GM19395 (cell line): Measurements from ENCODE around the gene MCC.

Experiments used
- ATAC-seq: cut with Tn5 transposase; IDR thresholded peaks from one replicate; pipeline ENCODE4 v1.9.1; 2021; ENCODE audit warnings: mild to moderate bottlenecking, moderate library complexity; ENCODE audit not compliant: unreplicated experiment

Gene MCC

GRCh38 chr5:113161806-113162205 lies 326.4 kb downstream of the MCC start:
- ATAC-seq: no peak

DNA sequence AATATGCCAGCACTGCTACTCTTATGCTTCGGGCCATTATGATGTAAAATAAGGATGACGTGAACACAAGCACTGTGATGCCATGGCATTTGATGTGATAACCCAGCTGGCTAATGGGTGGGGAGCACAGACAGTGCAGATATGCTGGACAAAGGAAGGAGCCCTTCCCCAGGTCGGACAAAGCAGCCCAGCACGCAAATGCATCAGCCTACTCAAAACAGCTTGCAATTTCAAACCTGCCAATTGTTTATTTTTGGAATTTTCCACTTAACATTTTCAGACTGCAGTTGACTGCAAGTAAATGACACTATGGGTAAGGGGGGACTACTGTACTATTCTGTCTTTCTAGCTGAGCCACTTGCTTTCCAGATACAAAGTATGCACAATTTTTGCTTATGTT lies 330.4 kb downstream of the MCC start:
- ATAC-seq: no peak

- no peak for ATAC-seq
Observed at GRCh38 chr5:113156271-113156877, 331.9 kb downstream of the MCC start.

DNA sequence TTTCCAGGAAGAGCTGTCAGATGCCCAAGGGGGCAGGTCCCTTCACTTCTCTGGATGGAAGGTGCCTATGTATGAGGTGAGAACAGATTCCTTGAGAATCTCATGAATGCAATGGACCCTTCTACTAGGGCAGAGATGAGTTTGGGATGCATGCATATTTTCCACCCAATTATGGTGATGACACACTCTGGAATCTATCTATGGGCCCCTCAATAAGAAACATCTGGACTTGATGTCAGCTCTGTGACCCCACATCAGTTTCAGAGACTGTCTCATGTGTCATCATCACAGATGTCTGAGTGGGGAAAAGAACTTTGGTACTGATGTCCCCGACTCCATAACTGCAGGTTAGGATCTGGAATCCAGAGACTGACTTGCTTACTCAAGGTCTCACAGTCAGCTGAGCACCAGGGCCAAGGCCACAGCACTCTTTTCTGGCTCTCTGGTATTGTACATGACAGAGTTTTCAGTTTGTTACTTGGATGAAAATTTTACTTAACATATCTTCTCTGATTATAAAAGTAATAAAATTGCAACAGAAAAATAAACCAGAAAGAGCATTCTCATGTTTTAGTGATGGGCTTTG lies 334.6 kb downstream of the MCC start:
- no peak for ATAC-seq

DNA sequence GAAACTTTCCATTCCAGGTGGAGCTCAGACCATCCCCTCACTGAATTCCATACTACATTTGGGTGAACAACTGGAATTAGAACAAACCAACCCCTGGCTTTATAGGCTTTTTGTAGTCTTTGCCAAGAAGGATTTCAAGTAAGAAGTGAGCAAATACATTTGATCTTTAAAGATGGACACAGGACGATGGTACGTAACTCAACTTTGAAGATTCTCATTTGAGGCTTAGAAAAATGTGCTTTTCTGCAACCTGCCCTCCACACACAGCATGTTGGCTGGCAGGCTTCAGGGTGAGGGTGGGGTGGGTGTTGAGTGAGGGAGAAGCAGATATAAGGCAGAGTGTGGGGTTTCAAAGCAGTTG lies 335.9 kb downstream of the MCC start:
- ATAC-seq: no peak

DNA sequence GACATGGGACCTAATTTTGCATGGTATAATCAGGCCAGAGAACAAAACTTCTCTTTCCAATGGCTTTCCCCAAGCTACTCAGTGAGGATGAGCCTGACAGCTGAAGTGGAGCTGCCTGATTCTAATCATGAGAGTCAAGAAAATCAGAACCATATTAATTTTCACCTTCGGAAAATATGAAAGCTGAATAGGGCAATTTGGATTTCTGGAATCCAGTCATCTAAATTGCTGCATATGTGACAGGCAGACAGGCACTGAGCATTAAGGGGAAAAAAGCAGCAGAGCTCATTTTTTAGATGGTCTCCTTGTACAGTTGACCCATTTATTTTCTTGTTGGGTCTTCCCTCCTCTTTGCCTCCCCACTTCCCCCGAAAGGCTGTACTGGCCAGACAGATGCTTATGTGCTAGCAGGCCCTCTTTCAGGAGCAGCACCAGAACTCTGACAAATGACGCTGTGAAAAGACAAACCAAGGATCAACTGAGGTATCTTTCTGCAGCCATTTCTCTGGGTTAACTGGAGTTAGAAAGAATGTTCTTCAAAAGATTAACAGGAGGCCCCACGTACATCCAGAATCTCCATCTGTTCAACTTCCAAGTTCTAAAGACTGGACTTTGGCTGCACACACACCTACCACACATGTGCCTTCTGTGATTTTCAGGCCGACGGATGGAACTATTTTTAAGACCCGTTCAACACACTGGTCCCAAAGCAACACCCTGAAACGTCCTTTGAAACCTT lies 336.4 kb downstream of the MCC start:
- no peak for ATAC-seq

DNA sequence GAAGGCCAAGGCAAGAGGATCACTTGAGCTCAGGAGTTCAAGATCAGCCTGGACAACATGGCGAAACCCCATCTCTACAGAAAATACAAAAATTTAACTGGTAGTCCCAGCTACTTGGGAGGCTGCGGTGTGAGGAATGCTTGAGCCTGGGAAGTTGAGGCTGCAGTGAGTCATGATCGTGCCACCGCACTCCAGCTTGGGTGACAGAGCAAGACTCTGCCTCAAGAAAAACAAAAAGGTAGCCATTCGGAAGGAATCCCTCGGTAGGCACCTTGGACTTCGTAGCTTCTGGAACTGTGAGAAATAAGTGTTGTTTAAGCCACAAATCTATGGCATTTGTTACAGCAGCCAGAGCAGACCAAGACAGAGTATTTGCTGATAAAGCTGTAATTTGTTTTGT lies 337.4 kb downstream of the MCC start:
- ATAC-seq: no peak

GRCh38 chr5:113150221-113150620 lies 338.0 kb downstream of the MCC start:
- no peak for ATAC-seq

- ATAC-seq: no peak
Observed at GRCh38 chr5:113147537-113147936, 340.7 kb downstream of the MCC start.

GRCh38 chr5:113147101-113147508 lies 341.1 kb downstream of the MCC start:
- ATAC-seq: no peak

- ATAC-seq: no peak
Observed at GRCh38 chr5:113145757-113146387, 342.4 kb downstream of the MCC start.

DNA sequence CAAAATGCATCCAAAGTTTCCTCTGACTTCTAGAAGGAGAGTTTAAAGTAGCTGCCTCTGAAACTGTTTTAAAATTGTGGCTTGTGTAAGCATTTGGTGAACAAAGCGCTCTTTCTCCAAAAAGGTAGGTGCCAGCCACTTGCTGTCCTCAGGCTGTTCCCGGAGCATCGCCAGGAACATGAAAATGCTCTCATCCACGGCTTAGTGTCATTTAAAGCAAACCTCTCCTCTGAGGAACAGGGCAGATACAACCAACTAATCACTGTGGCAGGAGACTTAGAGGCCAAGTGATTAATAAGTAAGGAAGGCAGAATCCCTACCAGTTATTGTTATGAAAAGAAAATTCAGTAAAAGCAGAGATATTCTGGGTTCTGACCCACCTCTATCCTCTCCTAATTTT lies 346.1 kb downstream of the MCC start:
- ATAC-seq: no peak

- ATAC-seq: no peak
Observed at GRCh38 chr5:113140837-113141671, 347.2 kb downstream of the MCC start.

DNA sequence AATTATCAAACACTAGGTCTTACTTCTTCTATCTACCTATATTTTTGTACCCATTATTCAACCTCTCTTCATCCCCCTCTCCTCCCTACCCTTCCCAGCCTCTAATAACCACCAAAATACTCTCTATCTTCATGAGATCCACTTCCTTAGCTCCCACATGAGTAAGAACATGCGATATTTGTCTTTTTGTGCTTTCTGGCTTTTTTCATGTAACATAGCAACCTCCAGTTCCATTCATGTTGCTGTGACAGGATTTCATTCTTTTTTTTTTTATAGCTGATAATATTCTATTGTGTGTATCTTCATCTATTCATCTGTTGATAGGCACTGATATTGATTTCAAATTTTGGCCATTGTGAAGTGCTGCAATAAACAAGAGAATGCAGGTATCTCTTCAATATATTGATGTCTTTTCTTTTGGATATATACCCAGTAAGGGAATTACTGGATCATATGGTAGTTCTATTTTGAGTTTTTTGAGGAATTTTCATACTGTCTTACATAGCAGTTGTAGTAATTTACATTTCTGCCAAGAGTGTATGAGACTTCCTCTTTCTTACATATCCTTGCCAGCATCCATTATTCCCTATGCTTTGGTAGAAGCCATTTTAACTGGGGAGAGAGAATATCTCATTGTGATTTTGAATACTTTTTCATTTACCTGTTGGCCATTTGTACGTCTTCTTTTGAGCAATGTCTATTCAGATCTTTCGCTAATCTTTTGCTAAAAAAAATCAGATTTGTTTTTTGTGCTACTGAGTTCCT lies 354.9 kb downstream of the MCC start:
- no peak for ATAC-seq

- no peak for ATAC-seq
Observed at GRCh38 chr5:113132564-113132963, 355.7 kb downstream of the MCC start.

GRCh38 chr5:113128641-113129330 lies 359.5 kb downstream of the MCC start:
- no peak for ATAC-seq

DNA sequence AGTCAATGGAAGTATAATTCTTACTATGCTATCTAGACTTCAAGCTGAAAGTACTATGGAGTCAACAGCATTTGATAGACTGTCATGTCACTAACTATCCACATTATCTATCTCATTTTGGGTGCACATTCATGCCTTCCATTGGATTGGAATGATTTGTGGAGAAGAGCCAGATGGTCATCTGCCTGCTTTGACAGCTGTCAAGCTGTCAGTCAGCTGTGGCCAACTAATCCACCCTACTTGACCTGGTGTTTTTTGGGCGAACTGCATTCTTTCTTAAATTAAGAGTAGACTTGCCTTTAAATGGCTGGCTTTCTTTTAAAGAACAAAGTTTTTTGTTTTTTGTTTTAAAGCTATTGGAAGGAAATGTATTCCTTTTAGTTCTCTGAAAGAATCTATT lies 360.2 kb downstream of the MCC start:
- ATAC-seq: no peak

DNA sequence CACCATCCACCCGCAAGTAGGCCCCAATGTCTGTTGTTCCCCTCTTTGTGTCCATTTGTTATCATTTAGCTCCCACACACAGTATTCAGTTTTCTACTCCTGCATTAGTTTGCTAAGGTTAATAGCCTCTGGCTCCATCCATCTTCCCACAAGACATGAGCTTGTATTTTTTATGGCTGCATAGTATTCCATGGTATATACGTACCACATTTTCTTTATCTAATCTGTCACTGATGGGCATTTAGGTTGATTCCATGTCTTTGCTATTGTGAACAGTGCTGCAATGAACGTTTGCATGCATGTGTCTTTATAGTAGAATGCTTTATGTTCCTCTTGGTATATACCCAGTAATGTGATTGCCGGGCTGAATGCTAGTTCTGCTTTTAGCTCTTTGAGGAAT lies 361.2 kb downstream of the MCC start:
- ATAC-seq: no peak

GRCh38 chr5:113125371-113125770 lies 362.9 kb downstream of the MCC start:
- no peak for ATAC-seq

- no peak for ATAC-seq
Observed at GRCh38 chr5:113124914-113125313, 363.3 kb downstream of the MCC start.
